ENCODE measurements around the gene CACNA1D. TPM values are rescaled to one million over a fixed set of nuclear protein-coding genes. Genes with fewer than 3 reads are reported as not detected.

CACNA1D gene
- total RNA-seq, 1 donor from 2014 or later = 5.7 TPM

DNA sequence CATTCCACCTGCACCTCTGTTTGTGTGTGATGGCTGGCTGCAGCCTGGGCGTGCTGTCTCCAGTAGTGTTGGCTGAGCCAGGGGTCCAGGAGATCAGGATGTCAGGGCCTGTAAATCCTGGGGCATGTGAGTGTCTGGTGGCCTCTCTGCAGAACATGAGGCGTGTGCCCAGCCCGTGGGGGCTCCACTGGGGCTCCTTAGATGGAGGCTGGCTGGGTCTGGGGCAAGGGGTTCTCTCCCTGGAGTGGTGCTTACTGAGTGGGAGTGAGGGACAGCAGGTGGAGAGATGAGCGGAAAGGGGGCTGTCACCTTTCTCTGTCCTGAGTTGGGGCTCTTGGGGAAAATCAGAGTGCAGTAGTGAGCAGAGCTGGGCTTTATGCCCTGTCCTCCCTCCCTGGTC is 199.6 kb downstream of the CACNA1D start:
- Histone ChIP-seq H3K9me3 (ENCODE audit: control insufficient read depth in 3 of 3, low read length in 3 of 3) (no peaks in the 10 kb centered on the region), H3K27me3 (ENCODE audit: control insufficient read depth in 3 of 3, insufficient read depth in 3 of 3, low read length in 3 of 3) (peaks cover 0 to 2% (median 0%) of the 10 kb centered on the region in 3 donors), H3K27ac (ENCODE audit: low read depth, low read length) (no peak overlapping the region), H3K9ac (ENCODE audit: low read depth in 1 of 3, low read length in 3 of 3) (no peak overlapping the region), H3K4me1 (ENCODE audit: control insufficient read depth in 3 of 3, insufficient read depth in 3 of 3, low read length in 3 of 3) (no peaks in the 10 kb centered on the region), H3K4me3 (ENCODE audit: low read length in 3 of 3) (no peak overlapping the region), H3K36me3 (ENCODE audit: control insufficient read depth in 3 of 3, insufficient read depth in 3 of 3, low read length in 3 of 3) (no peaks in the 10 kb centered on the region)

DNA sequence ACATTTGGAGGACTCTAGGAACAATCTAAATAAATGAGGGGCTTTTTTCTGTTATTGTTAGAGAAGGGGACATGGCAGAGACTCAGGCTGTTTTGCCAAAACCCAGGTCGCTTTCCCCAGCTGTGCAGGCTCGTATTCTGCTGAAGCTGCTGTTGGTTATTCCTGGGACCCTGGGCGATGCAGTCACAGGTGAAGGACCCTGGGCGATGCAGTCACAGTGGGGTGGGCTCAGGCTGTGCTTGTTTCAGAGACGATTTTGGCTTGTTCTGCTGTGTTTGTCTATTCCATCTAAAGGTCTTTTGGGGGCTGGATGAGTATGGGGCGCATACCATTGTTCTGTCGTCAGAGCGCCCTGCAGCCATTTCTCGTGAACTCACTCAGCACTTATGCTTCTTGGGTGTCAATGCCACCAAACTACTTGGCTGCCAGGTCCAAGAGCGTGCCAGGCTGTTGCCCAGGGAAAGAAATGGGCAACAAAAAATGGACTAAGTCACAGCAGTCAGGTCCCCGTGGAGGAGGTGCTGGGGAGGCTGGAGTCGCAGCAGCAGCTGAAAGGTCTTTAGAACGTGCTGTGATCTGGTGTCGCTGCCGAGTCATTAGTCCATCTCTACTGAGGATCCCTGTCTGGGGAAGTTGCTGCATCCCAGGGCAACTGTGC is 200.4 kb downstream of the CACNA1D start:
- Histone ChIP-seq H3K9me3 (ENCODE audit: control insufficient read depth in 3 of 3, low read length in 3 of 3) (no peaks in the 10 kb centered on the region), H3K27ac (ENCODE audit: low read depth, low read length) (no peak overlapping the region), H3K27me3 (ENCODE audit: control insufficient read depth in 3 of 3, insufficient read depth in 3 of 3, low read length in 3 of 3) (peaks cover 0 to 2% (median 0%) of the 10 kb centered on the region in 3 donors), H3K4me3 (ENCODE audit: low read length in 3 of 3) (no peak overlapping the region), H3K4me1 (ENCODE audit: control insufficient read depth in 3 of 3, insufficient read depth in 3 of 3, low read length in 3 of 3) (no peaks in the 10 kb centered on the region), H3K36me3 (ENCODE audit: control insufficient read depth in 3 of 3, insufficient read depth in 3 of 3, low read length in 3 of 3) (no peaks in the 10 kb centered on the region), H3K9ac (ENCODE audit: low read depth in 1 of 3, low read length in 3 of 3) (no peak overlapping the region)

DNA sequence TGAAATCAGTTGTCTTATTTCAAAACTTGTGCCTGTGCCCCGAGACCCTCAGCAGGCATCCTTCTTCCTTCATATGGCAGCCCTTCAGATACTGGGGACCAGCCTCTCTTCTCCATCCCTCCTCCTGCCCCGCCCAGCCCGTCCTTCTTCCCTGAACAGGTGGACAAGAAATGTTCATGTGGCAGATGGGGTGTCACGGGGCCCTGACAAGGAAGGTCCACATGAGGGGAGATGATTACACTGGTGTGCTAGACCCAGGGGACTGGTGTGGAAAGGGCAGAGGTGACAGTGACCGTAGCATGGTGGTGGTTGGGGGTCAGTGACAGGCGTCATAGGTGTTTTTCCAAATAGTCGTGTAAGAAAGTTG is 200.9 kb downstream of the CACNA1D start:
- Histone ChIP-seq H3K4me3 (ENCODE audit: low read length in 3 of 3) (no peak overlapping the region), H3K9ac (ENCODE audit: low read depth in 1 of 3, low read length in 3 of 3) (no peak overlapping the region), H3K4me1 (ENCODE audit: control insufficient read depth in 3 of 3, insufficient read depth in 3 of 3, low read length in 3 of 3) (no peaks in the 10 kb centered on the region), H3K27me3 (ENCODE audit: control insufficient read depth in 3 of 3, insufficient read depth in 3 of 3, low read length in 3 of 3) (peaks cover 0 to 2% (median 0%) of the 10 kb centered on the region in 3 donors), H3K27ac (ENCODE audit: low read depth, low read length) (no peak overlapping the region), H3K9me3 (ENCODE audit: control insufficient read depth in 3 of 3, low read length in 3 of 3) (no peaks in the 10 kb centered on the region), H3K36me3 (ENCODE audit: control insufficient read depth in 3 of 3, insufficient read depth in 3 of 3, low read length in 3 of 3) (no peaks in the 10 kb centered on the region)

DNA sequence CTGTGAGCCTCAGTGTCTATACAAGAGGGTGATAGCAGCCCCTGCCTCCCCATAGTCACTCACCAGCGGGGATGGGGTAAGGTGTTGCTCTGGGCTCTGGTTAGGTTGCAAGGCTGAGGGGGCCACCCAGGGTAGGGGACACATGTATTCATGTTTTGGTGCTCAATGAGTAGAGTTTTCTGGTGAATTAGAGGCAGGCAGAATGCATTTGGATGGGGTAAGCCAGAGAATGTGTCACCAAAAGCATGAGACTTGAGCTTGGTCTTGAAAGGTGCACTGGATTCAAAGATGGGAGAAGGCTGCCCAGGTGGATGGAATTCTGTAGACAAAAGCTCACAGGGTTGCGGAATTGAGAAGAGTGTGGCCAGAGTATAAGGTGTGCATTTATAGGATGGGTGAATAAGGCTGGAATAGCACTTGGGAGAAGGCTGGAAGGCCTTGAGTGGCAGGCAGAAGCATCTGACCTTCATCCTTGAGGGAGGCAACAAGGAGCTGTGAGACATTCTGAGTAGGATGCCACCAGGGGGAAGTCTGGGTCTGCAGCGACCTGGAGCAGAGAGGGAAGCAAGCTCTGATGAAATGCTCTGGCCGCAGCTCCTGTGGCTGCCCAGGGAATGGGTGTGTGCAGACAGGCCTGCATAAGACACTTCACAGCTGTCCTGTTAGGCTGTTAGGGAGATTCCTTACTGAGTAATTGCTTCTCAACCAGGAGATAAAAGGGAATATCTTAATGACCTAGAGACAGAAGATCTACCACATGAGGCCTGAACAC is 202.2 kb downstream of the CACNA1D start:
- Histone ChIP-seq H3K9me3 (ENCODE audit: control insufficient read depth in 3 of 3, low read length in 3 of 3) (no peaks in the 10 kb centered on the region), H3K4me3 (ENCODE audit: low read length in 3 of 3) (no peak overlapping the region), H3K27me3 (ENCODE audit: control insufficient read depth in 3 of 3, insufficient read depth in 3 of 3, low read length in 3 of 3) (peaks cover 0 to 2% (median 0%) of the 10 kb centered on the region in 3 donors), H3K9ac (ENCODE audit: low read depth in 1 of 3, low read length in 3 of 3) (no peak overlapping the region), H3K27ac (ENCODE audit: low read depth, low read length) (no peak overlapping the region), H3K36me3 (ENCODE audit: control insufficient read depth in 3 of 3, insufficient read depth in 3 of 3, low read length in 3 of 3) (no peaks in the 10 kb centered on the region), H3K4me1 (ENCODE audit: control insufficient read depth in 3 of 3, insufficient read depth in 3 of 3, low read length in 3 of 3) (no peaks in the 10 kb centered on the region)

DNA sequence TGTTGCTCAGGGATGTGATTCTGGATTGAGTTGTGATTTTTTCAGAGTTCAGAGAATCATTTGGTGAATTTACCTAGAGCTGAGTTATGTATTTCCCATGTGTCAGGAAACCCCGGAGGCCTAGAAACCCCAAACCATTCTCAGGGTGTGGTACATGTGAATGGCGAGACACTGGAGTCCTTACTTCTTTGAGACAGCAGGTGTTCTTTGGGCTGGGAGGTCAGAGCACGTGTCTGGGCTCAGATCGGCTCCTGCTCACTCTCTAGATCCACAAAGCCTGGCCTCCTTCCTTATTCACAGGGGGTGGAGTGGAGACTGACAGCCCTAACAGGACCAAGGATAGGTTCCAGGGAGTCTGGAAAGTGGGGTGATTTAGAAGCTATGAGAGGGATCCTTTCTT is 206.0 kb downstream of the CACNA1D start:
- no peaks in the 10 kb centered on the region for H3K9me3 ChIP-seq (ENCODE audit: control insufficient read depth in 3 of 3, low read length in 3 of 3)
- H3K27ac ChIP-seq (ENCODE audit: low read depth, low read length) = no peak overlapping the region
- H3K4me1 ChIP-seq (ENCODE audit: control insufficient read depth in 3 of 3, insufficient read depth in 3 of 3, low read length in 3 of 3) = peaks cover 0 to 14% (median 7%) of the 10 kb centered on the region in 3 donors
- no peak overlapping the region for H3K4me3 ChIP-seq (ENCODE audit: low read length in 3 of 3)
- no peaks in the 10 kb centered on the region for H3K27me3 ChIP-seq (ENCODE audit: control insufficient read depth in 3 of 3, insufficient read depth in 3 of 3, low read length in 3 of 3)
- no peaks in the 10 kb centered on the region for H3K36me3 ChIP-seq (ENCODE audit: control insufficient read depth in 3 of 3, insufficient read depth in 3 of 3, low read length in 3 of 3)
- no peak overlapping the region for H3K9ac ChIP-seq (ENCODE audit: low read depth in 1 of 3, low read length in 3 of 3)

DNA sequence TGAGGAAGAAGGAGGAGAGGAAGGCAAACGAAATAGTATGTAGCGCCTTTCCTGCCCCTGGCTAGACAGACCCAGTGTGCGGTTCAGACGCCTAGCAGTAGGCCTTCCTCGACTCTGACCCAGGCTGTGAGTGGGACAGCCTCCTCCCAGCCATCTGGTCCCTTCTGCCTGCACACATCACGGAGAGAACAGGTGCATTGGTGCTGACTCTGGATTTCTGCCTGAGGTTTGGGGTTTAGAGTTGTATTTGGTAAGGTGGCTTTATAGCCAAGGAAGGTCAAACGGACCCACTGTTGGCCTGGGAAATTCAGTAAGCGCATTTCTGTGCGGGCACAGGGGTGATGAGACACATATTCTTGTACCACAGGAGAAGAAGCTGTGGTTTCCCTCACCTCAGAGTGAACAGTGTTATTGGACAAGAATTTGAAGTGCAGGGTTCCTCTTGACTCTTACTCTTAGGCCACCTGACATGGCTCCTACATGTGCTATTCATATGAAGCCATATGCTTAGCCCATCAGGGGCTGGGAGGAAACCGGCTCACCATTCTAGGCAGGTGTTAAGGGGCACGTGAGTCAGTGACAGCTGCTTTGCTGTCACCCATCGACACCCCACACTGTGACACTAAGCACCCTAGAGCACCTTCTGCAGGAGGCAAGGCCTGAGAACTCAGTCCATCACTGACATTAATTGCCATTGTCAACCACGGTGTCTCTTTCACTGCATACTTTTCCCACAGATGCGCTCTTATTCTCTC is 208.5 kb downstream of the CACNA1D start:
- Histone ChIP-seq H3K27ac (ENCODE audit: low read depth, low read length) (no peak overlapping the region), H3K4me3 (ENCODE audit: low read length in 3 of 3) (no peak overlapping the region)

DNA sequence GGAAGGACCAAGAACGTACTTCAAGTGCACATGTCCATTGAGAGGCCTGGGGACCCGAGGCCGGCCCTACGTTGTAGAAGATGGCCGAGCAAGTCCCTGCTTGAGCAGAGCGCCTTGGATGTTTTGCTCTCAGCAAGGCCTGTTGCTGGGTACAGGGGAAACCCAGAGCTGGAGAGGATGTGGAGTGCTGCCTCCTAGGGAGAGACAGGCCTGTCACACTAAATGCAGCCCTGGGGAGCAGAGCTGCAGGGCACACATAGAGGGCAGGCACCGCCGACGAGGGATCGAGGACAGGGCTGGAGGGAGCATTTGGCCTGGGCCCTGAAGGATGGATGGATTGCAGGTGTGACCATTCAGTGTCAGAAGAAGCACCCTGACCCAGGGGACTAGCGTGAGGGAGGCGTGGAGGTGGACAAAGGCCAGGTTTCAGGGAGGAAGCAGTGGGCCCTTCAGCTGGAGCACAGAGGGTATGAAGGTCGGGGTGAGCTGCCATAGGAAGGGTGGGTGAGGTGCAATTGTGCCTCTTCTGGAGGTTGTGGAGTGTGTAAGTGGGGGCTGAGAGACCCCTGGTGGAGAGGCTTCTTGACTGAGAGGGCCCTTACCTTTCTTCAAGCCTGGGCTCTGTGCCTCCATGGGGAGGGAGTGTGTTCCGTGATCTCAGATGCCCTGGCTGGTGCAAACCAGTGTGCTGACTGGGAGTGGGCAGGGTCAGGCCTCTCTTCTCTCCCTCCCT is 209.4 kb downstream of the CACNA1D start:
- Histone ChIP-seq H3K9me3 (ENCODE audit: control insufficient read depth in 3 of 3, low read length in 3 of 3) (no peaks in the 10 kb centered on the region), H3K4me3 (ENCODE audit: low read length in 3 of 3) (no peak overlapping the region), H3K9ac (ENCODE audit: low read depth in 1 of 3, low read length in 3 of 3) (no peak overlapping the region), H3K27ac (ENCODE audit: low read depth, low read length) (no peak overlapping the region), H3K36me3 (ENCODE audit: control insufficient read depth in 3 of 3, insufficient read depth in 3 of 3, low read length in 3 of 3) (no peaks in the 10 kb centered on the region), H3K27me3 (ENCODE audit: control insufficient read depth in 3 of 3, insufficient read depth in 3 of 3, low read length in 3 of 3) (no peaks in the 10 kb centered on the region), H3K4me1 (ENCODE audit: control insufficient read depth in 3 of 3, insufficient read depth in 3 of 3, low read length in 3 of 3) (peaks cover 0 to 14% (median 7%) of the 10 kb centered on the region in 3 donors)

More for the DNA sequence above, 208.5 kb downstream of the CACNA1D start:
- Histone ChIP-seq H3K9me3 (ENCODE audit: control insufficient read depth in 3 of 3, low read length in 3 of 3) (no peaks in the 10 kb centered on the region), H3K27me3 (ENCODE audit: control insufficient read depth in 3 of 3, insufficient read depth in 3 of 3, low read length in 3 of 3) (no peaks in the 10 kb centered on the region), H3K4me1 (ENCODE audit: control insufficient read depth in 3 of 3, insufficient read depth in 3 of 3, low read length in 3 of 3) (peaks cover 0 to 14% (median 7%) of the 10 kb centered on the region in 3 donors), H3K36me3 (ENCODE audit: control insufficient read depth in 3 of 3, insufficient read depth in 3 of 3, low read length in 3 of 3) (no peaks in the 10 kb centered on the region), H3K9ac (ENCODE audit: low read depth in 1 of 3, low read length in 3 of 3) (no peak overlapping the region)

DNA sequence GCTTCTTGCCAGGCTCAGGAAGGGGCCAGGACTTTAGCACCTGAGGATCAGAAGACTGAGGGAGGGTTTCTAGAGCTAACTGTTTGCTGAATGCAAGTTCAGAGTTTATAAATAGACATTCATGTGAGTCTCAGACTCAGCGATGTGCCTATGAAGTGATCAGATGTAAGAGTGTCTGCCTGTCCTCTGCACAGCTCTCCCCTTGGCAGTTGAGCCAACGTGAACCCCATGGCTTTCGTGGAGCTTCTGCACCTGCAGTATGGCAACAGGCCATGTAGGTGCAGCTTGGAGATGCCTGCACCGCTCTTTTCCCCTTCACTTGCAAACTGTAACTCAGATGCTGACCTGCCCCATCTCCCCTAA is 209.9 kb downstream of the CACNA1D start:
- no peak overlapping the region for H3K27ac ChIP-seq (ENCODE audit: low read depth, low read length)

DNA sequence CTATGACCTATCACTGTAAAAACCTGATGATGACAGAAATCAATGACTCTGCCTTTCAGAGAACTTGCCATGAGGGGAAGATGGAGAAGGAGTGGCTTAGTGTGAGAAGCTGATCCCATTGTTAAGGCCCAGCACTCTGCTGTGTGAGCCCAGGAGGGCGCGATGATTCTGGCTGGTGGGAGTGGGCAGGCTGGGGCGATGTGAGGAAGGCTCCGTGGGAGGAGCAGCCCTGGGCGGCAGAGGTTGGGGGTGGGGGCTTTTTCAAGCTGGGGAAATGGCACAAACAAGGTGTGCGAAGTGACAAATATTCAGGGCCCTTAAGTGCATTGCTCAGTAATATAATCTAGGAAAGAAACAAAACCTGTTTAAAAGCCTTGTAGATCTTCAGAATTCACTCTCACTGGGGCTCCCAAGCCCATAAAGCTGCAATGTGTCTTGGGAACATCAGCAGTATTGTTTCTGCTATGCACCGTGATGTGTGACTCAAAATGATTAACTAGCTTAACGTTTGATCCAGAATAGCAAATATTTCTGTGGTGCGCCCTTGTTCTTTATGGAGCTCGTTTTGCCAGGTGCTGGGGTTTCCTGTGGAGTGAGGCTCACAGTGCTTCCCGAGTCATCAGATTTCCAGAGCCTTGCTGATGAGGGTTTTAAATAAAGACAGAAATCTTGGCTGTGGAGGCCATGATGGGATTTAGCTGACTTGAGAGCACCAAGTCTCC is 210.8 kb downstream of the CACNA1D start:
- H3K27me3 ChIP-seq (ENCODE audit: control insufficient read depth in 3 of 3, insufficient read depth in 3 of 3, low read length in 3 of 3) = no peaks in the 10 kb centered on the region
- peaks cover 0 to 20% (median 9%) of the 10 kb centered on the region in 3 donors for H3K4me1 ChIP-seq (ENCODE audit: control insufficient read depth in 3 of 3, insufficient read depth in 3 of 3, low read length in 3 of 3)
- no peak overlapping the region for H3K27ac ChIP-seq (ENCODE audit: low read depth, low read length)
- H3K9ac ChIP-seq (ENCODE audit: low read depth in 1 of 3, low read length in 3 of 3) = no peak overlapping the region
- no peaks in the 10 kb centered on the region for H3K9me3 ChIP-seq (ENCODE audit: control insufficient read depth in 3 of 3, low read length in 3 of 3)
- no peak overlapping the region for H3K4me3 ChIP-seq (ENCODE audit: low read length in 3 of 3)
- no peaks in the 10 kb centered on the region for H3K36me3 ChIP-seq (ENCODE audit: control insufficient read depth in 3 of 3, insufficient read depth in 3 of 3, low read length in 3 of 3)

More for the DNA sequence above, 209.9 kb downstream of the CACNA1D start:
- H3K9ac ChIP-seq (ENCODE audit: low read depth in 1 of 3, low read length in 3 of 3) = peak overlapping the region in 1 of 3 donors; percentile 8
- H3K4me3 ChIP-seq (ENCODE audit: low read length in 3 of 3) = no peak overlapping the region
- peaks cover 0 to 14% (median 7%) of the 10 kb centered on the region in 3 donors for H3K4me1 ChIP-seq (ENCODE audit: control insufficient read depth in 3 of 3, insufficient read depth in 3 of 3, low read length in 3 of 3)
- H3K27me3 ChIP-seq (ENCODE audit: control insufficient read depth in 3 of 3, insufficient read depth in 3 of 3, low read length in 3 of 3) = no peaks in the 10 kb centered on the region
- no peaks in the 10 kb centered on the region for H3K9me3 ChIP-seq (ENCODE audit: control insufficient read depth in 3 of 3, low read length in 3 of 3)
- no peaks in the 10 kb centered on the region for H3K36me3 ChIP-seq (ENCODE audit: control insufficient read depth in 3 of 3, insufficient read depth in 3 of 3, low read length in 3 of 3)
